T-helper 1 cell (primary cell): ENCODE measurements around the gene KIR2DL4.
"Not testable (repeated sequence)": the region's sequence is repeated elsewhere in the genome, so short reads cannot be mapped to it uniquely, and the experiment has no call there.

Experiments used
- DNase-seq, 5 donors: peaks; one replicate each; pipeline ENCODE4 v3.0.0-alpha.2; 2012 to 2020
- total RNA-seq, 4 donors: gene quantifications; one replicate each; lab custom pipeline; 2026; lab: John Stamatoyannopoulos, UW

Gene KIR2DL4
- total RNA-seq, result 0 reads per million in 4 donors

GRCh38 chr19:54803410-54803809 is at the start of gene KIR2DL4:
TSS of gene KIR2DL4 (plus strand) at chr19:54803610. CDS start at chr19:54803652, 42 bp downstream.
- DNase-seq, result no peak

- DNase-seq, result not testable (repeated sequence)
These were observed 47.0 kb upstream of the KIR2DL4 start for GRCh38 chr19:54756204-54757110.

DNA sequence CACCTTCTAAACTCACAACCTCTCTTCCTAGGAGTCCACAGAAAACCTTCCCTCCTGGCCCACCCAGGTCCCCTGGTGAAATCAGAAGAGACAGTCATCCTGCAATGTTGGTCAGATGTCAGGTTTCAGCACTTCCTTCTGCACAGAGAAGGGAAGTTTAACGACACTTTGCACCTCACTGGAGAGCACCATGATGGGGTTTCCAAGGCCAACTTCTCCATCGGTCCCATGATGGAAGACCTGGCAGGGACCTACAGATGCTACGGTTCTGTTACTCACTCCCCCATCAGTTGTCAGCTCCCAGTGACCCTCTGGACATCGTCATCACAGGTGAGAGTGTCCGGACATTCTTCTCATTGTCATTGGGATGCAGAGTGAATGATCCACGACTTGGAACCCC is 44.8 kb upstream of the KIR2DL4 start:
- DNase-seq, result not testable (repeated sequence)

GRCh38 chr19:54764219-54764618 is 39.2 kb upstream of the KIR2DL4 start:
- not testable (repeated sequence) for DNase-seq

GRCh38 chr19:54766464-54766863 is 36.9 kb upstream of the KIR2DL4 start:
- not testable (repeated sequence) for DNase-seq

GRCh38 chr19:54769646-54770045 is 33.8 kb upstream of the KIR2DL4 start, which contains the start of gene KIR2DL1:
TSS of gene KIR2DL1 (plus strand) at chr19:54769793. CDS start at chr19:54769851, 58 bp downstream.
- DNase-seq, result not testable (repeated sequence)

DNA sequence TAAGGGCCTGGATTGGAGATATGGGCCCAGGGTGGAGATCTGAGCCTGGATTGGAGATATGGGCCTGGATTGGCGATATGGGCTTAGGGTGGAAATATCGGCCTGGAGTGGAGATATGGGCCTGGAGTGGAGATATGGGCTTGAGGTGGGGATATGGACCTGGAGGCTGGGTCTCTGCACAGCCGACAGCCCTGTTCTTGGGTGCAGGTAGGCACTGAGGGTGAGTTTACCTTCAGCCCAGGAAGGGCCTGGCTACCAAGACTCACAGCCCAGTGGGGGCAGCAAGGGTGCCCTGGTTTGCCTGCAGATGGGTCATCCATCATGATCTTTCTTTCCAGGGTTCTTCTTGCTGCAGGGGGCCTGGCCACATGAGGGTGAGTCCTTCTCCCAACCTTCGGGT is 32.9 kb upstream of the KIR2DL4 start:
- DNase-seq, result not testable (repeated sequence)

GRCh38 chr19:54771018-54771960 is 32.1 kb upstream of the KIR2DL4 start:
- not testable (repeated sequence) for DNase-seq

DNA sequence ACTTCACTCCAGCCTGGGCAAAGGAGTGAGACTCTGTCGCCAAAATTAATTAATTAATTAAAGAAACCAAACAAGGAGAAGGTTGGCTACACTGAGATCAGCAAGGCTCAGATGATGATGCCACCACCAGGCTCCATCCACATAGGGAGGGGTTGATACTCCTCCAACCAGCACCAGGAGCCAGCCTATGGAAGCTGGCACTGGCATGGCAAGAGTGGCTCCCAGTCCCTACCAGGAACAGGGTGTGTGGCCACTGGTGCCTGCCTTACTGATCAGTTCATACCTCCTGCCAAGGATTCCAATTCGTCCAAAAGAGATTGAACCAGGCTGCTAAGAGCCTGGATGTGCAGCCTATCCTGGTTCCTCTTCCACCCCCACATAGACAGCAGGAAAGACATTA is 30.7 kb upstream of the KIR2DL4 start:
- not testable (repeated sequence) for DNase-seq

GRCh38 chr19:54775095-54775815 is 28.2 kb upstream of the KIR2DL4 start:
- not testable (repeated sequence) for DNase-seq

GRCh38 chr19:54775830-54776229 is 27.6 kb upstream of the KIR2DL4 start:
- not testable (repeated sequence) for DNase-seq

GRCh38 chr19:54777851-54778250 is 25.6 kb upstream of the KIR2DL4 start:
- DNase-seq, result not testable (repeated sequence)

DNA sequence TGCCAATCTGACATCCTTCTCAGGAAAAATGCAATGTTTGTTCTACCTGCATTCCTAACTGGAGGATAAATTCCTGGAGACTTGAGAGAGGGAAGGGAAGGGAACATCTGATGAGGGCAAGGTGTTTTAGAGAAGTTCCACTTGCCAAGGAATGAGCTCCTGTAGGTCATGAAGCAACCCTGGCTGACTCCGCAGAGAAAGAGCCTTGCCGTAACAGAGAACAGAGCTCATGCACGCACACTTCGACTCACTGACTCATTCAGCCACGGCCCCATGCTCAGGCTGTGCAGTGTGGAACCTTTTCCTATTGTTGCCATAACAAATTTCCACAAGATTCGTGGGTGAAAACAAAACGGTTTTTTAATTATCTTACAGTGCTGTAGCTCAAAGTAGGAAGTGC is 24.5 kb upstream of the KIR2DL4 start:
- not testable (repeated sequence) for DNase-seq

DNA sequence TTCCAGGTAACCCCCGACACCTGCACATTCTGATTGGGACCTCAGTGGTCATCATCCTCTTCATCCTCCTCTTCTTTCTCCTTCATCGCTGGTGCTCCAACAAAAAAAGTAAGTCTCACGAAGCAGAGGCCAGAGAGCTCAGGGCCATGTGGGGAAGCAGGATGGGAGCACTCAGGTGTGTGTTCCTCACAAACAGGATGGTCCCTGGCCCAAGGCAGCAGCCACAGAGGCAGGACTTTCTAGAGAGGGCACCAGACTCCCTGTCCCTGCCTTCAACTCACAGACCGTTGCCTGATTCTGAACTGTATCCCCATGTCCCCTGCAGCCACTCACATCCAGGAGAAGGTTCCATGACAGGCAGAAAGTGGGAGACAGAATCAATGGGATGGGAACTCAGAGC is 20.5 kb upstream of the KIR2DL4 start:
- DNase-seq, result not testable (repeated sequence)

GRCh38 chr19:54786091-54786723 is 17.2 kb upstream of the KIR2DL4 start:
- DNase-seq, result not testable (repeated sequence)

DNA sequence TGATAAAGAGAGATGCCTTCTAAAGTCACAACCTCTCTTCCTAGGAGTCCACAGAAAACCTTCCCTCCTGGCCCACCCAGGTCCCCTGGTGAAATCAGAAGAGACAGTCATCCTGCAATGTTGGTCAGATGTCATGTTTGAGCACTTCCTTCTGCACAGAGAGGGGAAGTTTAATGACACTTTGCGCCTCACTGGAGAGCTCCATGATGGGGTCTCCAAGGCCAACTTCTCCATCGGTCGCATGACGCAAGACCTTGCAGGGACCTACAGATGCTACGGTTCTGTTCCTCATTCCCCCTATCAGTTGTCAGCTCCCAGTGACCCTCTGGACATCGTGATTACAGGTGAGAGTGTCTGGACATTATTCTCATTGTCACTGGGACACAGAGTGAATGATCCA is 15.3 kb upstream of the KIR2DL4 start:
- DNase-seq, result not testable (repeated sequence)

DNA sequence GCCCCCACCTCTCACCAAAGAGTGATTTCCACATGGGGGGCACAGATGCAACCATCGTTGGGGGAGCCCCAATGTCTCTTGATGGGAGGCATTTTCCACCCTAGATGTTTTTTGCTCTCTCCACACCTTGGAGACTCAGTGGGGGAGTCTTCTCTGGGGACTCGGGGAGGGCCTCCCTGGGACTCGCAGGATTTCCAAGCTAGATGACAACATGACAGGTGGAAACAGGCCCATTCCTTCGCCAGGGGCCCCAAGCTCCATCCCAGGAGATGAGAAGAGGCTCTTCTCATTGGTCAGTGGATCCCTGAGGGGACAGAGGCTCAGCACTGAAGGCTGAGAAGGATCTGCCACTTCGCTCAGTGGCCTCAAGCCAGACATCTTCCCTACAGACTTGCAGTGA is 12.7 kb upstream of the KIR2DL4 start:
- no peak for DNase-seq

GRCh38 chr19:54791476-54791875 is 11.9 kb upstream of the KIR2DL4 start:
- no peak for DNase-seq

DNA sequence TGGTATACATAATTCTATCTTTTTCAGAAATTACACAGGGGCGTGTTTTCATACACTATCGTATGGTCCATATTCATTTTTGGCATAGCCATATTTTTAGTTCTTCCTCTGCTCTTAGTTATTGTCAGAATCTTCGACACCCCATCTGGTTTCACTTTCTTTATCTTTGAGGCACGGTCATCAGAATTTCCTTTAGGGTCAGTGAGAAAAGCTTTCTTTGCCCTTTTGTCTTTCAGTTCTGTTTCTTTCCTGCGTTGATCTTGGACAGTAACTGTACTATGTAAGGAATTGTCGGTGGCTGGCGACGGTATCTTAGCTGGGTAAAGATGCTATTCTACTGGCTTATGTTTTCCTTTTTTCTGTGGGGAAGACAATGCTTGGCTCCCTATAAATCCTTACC is 10.6 kb upstream of the KIR2DL4 start:
- peak in 1 of 5 donors; percentile 21 for DNase-seq

DNA sequence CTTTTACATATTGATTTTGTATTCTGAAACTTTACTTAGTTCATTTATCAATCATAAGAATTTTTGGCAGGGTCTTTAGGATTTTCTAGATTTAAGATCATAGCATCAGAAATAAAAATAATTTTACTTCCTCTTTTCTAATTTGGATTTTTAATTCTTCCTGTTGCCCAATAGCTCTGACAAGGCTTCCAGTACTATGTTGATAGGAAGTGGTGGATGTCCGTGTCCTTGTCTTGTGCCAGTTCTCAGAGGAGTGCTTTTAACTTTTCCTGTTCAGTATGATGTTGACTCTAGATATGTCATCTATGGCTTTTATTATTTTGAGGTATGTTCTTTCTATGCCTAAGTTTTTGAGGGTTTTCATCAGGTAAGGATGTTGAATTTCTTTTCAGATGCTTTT is 7.7 kb upstream of the KIR2DL4 start:
- no peak for DNase-seq

- no peak for DNase-seq
These were observed 691 bp downstream of the KIR2DL4 start for GRCh38 chr19:54804101-54804500.

- no peak for DNase-seq
These were observed 1.2 kb downstream of the KIR2DL4 start for GRCh38 chr19:54804571-54804970.
